Stimulated activated CD4-positive, alpha-beta T cell treated with anti-CD3 and anti-CD28 coated beads, Interleukin-1b, Interleukin-23, amount 100 ng/mL, for 24 hours (primary cell): ENCODE data around the gene KCNH8.

ENCODE experiments used
- DNase-seq, 4 experiments: peaks; one replicate each; pipeline ENCODE4 v3.0.0-alpha.2; 2020; ENCODE audit warnings: low read depth in 4 of 4, low spot score in 1 of 4

The KCNH8 gene

DNA sequence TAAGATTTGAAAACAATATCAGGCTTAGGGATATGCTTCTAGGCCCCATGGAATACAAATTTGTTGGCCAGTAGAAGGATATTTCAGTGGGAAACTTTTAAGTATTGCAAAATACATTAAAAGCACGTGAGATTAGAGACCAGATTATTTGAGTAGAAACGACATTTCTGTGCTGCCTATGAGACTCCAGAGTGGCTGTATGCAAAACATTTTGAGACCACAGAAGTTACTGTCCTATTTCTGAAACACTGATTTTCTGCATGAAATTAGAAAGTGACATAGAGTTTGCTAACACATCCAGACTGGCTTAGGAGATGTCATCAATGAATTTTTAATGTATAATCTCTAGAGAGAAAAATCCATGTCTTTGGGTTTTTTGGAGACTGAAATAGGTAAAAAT lies 99.8 kb downstream of the KCNH8 start:
- no peak for DNase-seq

DNA sequence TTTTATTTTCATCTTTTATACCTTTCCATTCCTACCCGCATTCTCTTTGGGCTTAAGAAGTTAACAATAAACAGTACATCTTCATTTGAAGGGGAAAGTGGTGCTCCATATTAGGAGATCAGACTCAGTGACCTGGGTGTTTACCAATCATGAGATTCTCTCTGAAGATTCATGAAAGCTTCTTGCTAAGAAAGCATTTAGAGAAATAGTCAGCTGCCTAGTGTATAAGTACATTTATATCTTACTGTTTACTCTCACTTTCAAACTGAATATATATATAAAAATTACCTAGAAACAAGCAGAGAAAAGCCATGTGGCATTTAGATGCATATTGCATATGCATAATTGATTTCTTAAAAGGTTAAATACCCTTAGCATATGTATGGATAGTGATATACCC lies 100.5 kb downstream of the KCNH8 start:
- no peak for DNase-seq

DNA sequence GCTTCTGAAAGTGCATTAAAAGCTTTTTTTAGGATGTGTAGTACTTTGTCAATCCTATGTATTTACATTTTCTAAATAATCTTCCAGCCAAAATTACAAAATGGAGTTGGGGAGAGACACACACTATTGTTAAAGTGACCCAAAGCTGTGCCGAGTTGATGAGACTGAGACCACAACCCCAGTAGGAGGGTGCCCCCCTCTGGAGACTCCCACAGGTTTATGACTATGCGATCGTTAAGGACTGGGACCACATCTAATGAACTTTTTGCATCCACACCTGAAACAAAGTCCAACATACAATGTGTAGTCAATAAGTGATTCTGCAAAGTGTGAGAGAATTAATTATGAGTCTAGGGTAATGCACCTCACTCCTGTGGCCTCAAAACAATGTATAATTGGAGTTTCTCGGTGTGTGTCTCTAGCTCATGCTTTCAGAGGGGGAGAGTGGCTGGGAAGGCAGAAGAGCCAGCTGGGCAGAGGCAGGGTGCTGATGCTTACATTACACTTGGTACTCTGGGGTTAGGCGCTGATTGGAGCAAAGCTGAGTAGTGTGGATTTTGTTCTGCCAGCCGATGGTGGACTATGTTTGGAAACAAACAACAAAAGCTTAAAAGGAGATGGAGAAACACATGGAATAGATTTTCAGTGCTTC lies 102.8 kb downstream of the KCNH8 start:
- DNase-seq: no peak

DNA sequence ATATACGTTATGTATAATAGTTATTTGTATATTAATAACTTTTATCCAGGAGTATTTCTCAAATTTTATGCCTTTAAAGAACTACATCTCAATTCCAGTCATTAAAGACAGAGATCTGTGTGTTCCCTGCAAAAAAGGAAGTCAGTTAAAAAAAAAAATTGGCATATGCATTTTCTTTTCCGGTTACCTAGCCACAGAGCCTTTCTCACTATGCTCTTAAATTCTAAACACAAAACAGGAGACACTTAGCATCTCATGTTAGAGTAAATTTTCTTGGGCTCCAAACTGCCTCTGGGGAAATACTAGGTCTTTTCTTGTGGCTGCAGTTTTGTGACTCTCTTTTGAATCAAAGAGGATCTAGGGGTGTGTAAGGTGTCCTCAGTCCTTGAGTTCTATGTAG lies 105.9 kb downstream of the KCNH8 start:
- DNase-seq: no peak

DNA sequence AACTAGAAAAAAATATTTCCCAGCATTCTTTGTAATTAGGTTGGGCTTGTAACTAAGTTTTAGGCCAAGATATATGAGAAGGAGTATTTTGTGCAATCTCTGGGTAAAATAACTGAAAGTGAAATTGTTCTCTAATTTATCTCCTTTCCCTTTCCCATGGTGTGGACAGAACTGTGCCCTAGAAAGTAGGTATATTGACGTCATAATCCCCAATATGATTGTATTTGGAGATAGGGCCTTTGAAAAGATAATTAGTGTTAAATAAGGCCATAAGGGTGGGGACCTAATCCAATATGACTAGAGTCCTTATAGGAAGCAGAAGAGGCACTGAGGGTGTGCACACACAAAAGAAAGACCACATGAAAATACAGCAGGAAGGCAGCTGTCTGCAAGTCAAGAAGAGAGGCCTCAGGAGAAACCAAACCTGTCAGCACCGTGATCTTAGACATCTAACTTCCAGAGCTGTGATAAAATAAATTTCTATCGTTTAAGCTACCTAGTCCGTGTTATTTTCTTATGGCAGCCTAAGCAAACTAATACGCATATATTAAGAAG lies 106.6 kb downstream of the KCNH8 start:
- no peak for DNase-seq

DNA sequence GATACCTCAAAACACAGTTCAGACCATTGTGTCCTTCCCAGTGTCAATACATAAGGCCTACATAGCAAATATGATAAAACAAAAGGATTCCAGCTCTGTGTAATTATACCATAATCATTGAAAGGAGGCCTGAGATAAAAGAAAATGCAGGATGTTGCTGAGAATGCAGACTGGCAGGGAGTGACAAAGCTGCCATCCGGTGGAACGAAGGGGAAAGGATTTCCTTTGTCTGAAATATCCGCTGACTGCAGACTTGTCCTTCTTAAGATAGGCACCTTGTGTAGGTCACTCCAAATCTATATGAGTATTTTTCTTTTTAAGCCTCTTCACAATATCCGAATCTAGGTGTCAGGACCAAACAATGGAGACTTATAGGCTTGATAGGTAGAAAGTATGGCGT lies 108.0 kb downstream of the KCNH8 start:
- no peak for DNase-seq

DNA sequence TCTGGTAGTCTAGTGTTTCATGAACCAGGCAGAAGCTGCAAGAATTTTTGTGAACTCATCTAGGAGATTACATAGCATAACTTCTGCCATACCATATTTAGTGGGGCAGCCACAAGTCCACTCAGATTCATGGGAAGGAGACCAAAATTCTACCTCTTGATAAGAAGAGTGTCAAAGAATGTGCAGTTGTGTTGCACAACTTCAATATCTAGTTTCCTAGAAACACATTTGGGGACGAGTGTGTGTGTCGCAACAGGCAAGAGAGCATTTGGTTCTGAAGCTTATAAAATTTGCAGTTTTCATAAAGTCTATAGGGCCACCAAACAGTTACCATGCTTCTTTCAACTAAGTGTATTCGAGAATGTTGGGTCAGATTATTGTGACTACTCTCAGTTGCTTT lies 115.3 kb downstream of the KCNH8 start:
- no peak for DNase-seq

DNA sequence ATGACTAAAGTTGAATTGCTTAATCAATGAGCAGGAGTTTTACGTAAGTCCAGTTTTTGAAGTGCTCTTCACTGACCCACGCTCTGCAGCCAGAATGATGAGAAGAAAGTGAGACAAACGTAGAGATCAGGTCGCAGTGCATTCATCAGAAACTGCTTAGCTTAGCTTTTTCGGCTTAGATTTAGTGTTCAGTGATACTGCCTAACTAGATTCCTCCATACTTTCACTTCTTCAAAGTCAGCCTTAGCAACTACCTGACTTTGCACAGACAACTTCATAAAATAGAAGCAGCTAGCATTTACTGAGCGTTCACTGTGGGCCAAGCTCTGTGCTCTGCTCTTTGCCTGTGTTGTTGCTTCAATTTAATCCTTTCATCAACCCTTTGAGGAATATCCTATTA lies 116.1 kb downstream of the KCNH8 start:
- DNase-seq: no peak

DNA sequence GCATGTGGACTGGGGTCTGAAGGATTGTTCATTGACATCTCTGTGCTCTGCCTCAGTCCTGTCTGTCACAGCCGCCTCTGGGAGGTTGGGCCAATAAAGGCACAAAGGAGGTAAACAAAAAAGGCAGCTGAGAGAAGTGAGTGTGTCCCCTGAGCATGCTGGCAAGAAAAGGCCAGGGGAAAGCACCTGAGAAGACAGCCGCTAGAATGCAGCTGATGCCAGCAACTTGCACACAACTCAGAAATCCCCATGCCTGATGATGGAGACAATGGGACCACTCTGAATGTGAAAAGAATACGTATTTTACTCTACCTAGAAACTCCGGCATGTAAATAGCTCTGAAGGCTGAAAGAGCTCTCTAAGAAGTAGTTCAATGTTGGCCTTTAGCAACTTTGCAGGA lies 118.7 kb downstream of the KCNH8 start:
- no peak for DNase-seq

DNA sequence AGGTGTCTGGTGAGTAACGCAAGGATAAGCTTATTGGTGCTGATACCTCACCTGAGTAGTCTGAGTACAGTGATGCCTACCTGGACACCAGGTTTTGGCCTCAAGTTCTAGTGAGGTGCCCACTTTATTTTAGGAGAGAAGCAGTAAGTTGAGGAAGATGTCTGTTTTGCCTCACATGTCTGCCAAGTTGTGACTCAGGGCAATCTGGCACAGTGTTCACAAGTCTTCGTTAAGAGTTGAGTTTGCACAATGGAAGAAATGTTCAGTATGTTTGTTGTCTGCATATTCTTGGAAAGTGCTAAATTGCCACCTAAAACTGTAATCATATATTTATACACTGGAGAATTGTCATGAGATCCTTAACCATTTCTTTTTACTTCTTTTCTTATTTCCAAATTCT lies 122.2 kb downstream of the KCNH8 start:
- no peak for DNase-seq

DNA sequence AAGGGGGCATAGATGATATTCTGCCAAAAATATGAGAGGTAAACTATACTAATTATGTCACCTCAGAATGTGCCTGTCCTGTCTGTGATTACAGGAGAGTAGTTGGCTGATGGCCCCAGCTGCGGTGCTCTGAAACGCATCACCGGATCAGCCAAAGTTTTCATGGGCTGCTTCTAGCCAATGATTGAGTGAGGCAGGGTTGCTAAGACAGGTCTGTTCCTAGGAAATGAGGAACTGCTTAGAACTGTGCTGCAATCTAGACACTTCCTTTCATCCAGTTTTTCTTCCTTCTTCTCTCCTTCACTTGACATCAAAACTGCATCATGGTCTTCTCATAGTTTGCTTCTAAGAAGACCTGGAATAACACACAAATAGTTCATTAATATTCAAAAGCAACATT lies 124.0 kb downstream of the KCNH8 start:
- DNase-seq: no peak

DNA sequence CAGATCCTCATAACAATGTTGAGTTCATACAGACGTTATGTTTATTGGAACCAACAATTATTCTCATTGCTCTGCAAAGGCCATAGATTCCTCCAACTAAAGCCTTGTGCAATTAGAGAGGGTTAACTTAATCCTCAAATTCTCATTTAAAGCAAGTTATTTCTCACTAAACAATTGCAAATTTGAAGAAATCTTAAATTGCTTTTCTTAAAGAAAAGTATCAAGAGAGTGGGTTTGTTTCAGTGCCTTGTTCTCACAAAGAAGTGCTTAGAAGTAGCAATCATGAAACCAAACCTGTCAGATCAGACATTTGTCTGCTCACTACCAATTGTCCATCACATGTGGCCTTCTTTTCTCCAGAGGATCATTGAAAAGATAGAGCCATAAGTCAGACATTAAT lies 124.8 kb downstream of the KCNH8 start:
- no peak for DNase-seq

DNA sequence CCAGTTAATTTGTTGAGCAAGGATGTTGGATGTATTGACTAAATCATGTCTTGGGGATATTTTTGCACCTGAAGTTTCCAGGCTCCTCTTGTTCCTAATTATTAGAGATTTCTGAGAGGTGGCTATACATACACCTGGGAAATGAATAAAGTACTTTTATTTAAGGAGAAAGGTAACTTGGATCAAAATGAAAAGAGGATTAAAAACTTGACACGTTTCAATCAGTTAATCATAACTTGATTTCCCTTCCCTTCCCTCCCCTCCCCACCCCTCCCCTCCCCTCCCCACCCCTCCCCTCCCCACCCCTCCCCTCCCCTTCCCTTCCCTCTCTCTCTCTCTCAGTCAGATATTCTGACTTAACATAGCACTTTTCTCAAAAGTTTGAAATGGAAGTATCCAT lies 126.3 kb downstream of the KCNH8 start:
- no peak for DNase-seq

DNA sequence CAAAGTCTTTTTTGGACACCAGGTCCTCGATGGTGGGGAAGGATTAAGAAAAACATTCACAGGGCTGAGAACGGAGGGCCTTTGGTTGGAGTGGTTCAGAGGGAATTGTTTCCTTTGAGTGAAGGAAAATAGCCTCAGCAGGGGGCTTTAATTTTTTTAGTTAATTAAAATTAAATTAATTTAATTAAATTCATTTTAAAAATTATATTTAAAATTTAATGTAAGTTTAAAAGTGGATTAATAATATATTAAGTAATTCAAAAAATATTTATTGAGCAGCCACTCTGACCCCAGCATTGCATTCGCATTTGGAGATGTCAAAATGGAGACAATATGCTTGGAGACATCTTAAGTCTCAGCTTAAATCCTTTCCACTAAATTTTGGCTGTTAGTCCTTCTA lies 136.7 kb downstream of the KCNH8 start:
- DNase-seq: no peak

DNA sequence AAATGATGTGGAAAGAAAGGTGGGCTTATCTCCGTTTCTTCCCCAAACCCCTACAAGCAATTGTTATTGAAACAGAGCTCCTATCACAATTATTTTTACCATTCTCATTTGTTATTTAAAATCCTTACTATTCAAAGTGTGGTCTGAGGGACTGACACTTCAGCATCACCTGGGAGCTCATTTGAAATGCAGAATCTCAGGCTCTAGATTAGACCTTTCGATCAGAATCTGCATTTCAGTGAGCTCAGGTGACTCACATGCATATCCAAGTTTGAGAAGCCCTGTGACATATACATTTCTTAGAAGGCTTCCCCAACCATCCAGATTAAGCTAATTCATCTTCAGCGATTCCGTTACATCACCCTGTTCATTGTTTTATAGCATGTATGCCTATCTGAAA lies 145.0 kb downstream of the KCNH8 start:
- no peak for DNase-seq

DNA sequence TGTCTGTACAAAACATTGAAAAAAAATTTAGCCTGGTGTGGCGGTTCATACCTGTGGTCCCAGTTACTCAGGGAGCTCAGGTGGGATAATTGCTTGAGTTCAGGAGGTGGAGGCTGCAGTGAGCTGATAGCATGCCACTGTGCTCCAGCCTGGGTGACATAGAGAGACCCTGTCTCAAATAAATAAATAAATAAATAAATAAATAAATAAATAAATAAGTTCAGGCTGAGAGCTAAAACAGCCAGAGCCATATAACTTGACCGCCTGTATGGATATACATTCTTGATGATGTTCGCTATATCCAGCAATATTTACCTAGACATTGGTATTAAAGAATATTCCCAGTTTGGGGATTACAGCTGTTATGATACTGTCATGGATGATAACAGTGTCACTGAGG lies 146.9 kb downstream of the KCNH8 start:
- DNase-seq: no peak

DNA sequence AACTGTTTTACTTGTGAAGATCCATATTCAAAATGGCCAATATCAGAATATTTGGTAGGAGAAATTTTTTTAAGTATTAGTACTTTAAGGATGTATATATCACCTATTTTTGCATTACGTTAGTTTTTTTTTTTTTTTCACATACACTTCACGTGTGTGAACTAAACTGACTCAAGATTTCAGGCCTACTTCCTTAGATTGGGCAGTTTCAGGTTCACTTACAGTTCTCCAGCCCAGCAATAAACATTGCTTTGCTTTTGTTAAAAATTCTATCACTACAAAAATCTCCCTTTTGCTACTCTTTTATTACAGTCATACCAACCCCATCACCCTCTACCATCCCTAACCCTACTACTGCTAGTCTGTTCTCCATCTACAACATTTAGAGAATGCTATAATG lies 183.6 kb downstream of the KCNH8 start:
- no peak for DNase-seq

DNA sequence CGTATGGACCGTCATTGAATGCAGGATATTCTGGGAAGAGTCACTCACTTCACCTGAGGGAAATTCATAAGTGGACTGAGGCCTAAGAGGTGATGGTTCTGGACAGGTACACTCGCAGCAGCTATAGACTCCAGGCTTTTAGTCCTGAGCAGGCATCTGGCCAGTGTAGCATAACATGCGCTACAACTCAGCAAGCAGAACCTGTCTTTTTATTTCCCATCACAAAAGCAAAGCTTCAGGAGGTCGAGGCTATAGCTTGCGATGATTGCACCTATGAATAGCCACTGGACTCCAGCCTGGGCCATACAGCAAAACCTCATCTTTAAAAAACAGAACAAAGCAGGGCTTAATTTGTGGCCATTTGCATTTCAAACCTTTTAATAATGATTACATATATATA lies 185.8 kb downstream of the KCNH8 start:
- no peak for DNase-seq

DNA sequence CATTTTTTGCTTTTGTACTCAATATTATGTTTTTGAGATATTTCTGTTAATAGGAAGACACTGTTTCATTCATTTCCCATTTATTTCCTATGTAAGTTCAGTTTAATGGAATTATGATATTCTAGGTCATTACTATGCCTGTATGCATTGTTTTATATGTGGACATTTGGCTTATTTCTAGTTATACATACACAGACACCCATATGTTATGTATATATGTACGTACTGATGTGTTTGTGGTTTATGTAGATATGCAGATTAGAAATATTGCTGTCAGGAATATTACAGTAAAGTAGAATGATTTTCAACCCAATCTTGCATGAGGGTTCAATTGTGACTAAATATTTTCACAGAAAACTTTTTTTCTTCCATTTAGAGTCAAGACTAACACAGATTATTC lies 190.5 kb downstream of the KCNH8 start:
- no peak for DNase-seq

DNA sequence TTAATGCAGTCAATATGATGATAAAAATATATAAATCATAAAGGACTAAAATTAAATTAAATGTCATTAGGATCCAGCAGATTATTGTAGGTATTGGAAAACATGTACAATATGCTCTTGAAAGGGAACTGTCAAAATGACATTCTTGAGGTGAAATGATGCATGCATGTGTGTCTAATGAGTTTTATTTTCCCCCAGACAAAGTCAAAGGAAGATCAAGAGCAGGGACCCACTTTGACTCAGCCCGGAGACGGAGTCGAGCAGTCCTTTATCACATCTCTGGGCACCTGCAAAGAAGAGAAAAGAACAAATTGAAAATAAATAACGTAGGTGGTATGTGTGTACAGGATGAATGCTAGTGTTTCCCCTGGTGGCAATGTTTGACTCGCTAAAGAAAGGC lies 194.1 kb downstream of the KCNH8 start:
- no peak for DNase-seq

DNA sequence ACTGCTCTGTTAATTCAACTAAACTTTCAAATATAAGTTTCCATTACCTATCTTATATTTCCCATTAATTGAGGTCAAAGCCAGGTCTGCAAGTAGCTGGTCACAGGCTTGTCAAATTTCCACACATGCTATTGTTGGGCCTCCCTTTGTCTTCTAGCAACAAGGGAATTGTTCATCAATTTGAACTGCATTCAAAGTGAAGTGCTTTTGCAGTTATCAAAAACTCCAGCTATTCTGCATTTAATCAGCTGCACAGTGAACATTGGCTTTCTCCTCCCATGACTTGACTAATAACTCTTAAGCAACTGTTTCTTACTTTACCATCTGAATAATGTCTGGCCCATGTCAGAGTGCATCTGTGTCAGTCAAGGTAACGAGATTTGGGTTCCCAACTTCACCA lies 198.4 kb downstream of the KCNH8 start:
- no peak for DNase-seq

DNA sequence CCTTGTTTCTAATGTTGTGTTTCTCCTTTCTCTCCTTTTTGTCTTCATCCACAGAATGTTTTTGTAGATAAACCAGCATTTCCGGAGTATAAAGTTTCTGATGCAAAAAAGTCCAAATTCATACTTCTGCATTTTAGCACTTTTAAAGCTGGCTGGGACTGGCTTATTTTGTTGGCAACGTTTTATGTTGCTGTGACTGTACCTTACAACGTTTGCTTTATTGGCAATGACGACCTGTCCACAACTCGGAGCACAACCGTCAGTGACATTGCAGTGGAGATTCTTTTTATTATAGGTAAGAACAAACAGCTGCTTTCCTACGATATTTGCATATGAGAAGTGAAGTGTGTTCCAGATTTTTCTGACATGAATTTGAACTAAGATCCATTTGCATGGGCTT lies 199.4 kb downstream of the KCNH8 start:
- no peak for DNase-seq

DNA sequence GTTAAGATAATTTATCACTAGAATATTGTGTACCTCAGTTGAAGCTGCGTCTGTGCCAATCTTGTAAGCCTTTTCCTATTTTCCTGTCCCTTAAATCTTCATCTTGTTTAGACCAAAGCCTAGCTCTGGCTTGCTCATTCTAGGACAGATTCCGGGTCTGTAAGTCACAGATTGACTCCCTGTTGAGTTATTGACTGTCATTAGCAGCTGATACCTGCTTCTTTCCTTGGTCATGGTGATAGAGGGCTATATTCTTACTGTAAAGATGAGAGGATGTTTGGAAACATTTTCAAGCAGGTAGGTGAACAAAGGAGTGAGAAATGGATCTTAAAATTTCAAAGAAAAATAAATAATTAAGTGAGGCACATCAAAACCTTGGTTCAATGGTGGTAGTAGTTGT lies 200.2 kb downstream of the KCNH8 start:
- no peak for DNase-seq
